Panc1 (cell line): Measurements from ENCODE around the gene USP33. TPM values are rescaled to one million over a fixed set of nuclear protein-coding genes. Genes with fewer than 3 reads are reported as not detected.

Experiments used
- total RNA-seq: library from RNA; stranded (reverse); gene quantifications from one replicate; pipeline ENCODE4 v1.2.1, GENCODE V29; 2021; ENCODE audit not compliant: unreplicated experiment

USP33 gene
- total RNA-seq, 1 experiment from 2014 or later = 52.2 TPM

Other genes starting within 250 kb of the USP33 start
- gene ZZZ3, start 77.2 kb downstream of the USP33 start, total RNA-seq = 52.6 TPM
- 14.4 TPM for gene MIGA1, start 19.8 kb upstream of the USP33 start, total RNA-seq
- gene NEXN, start 128.8 kb upstream of the USP33 start, total RNA-seq = 5.4 TPM
- 150 TPM for gene FUBP1, start 219.2 kb upstream of the USP33 start, total RNA-seq
- 14.9 TPM for gene DNAJB4, start 245.1 kb upstream of the USP33 start, total RNA-seq